ENCODE data around the gene PPARG. TPM values are rescaled to one million over a fixed set of nuclear protein-coding genes. Genes with fewer than 3 reads are reported as not detected.

PPARG gene
- total RNA-seq, 1 donor from 2014 or later: 80.7 TPM

DNA sequence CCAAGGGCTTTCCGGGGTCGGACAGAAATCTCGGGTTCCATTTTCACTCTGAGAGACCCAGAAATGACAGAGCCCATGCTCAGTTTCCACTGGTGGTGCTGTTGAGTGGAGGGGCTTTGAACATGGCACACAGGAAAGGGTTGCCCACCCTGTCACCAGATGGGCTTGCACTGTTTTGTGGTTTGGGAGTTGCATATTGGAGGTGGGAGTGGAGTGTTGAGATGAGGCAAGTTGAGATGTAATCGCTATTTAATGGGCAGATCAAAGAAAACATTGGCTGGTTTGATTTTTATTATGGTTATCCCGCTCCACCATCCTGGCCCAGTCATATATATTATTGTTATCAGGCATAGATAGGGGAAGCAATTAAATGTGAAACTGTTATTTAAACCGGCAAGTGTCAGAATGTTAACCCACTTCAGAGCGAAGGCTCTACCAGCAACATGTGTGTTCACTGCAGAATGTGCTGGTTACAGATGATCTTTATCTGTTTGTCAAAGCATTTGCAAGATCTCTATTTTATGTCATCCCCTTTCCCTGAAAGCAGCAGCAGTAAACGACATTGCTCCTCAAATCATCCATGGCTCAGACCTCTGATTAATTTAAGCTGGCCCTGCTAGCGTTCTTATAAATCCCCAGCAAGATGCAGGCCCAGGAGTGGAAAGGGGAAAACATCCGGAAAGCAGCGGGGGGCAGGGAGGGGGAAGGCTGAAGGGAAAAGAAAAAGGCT, 137.1 kb downstream of the PPARG start:
- Histone ChIP-seq H3K4me1 (peaks cover 23% of the 10 kb centered on the region), H3K9me3 (no peaks in the 10 kb centered on the region), H3K36me3 (no peaks in the 10 kb centered on the region), H3K27me3 (no peaks in the 10 kb centered on the region), H3K4me3 (no peak overlapping the region), H3K27ac (no peak overlapping the region)
- DNase-seq (no peak), ATAC-seq (no peak)
- TF ChIP-seq, protein P1, sequence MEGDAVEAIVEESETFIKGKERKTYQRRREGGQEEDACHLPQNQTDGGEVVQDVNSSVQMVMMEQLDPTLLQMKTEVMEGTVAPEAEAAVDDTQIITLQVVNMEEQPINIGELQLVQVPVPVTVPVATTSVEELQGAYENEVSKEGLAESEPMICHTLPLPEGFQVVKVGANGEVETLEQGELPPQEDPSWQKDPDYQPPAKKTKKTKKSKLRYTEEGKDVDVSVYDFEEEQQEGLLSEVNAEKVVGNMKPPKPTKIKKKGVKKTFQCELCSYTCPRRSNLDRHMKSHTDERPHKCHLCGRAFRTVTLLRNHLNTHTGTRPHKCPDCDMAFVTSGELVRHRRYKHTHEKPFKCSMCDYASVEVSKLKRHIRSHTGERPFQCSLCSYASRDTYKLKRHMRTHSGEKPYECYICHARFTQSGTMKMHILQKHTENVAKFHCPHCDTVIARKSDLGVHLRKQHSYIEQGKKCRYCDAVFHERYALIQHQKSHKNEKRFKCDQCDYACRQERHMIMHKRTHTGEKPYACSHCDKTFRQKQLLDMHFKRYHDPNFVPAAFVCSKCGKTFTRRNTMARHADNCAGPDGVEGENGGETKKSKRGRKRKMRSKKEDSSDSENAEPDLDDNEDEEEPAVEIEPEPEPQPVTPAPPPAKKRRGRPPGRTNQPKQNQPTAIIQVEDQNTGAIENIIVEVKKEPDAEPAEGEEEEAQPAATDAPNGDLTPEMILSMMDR (IDR thresholded peaks at IDR 0.05): no peak
- intact Hi-C loops (cut with DNase I): no loop called here

DNA sequence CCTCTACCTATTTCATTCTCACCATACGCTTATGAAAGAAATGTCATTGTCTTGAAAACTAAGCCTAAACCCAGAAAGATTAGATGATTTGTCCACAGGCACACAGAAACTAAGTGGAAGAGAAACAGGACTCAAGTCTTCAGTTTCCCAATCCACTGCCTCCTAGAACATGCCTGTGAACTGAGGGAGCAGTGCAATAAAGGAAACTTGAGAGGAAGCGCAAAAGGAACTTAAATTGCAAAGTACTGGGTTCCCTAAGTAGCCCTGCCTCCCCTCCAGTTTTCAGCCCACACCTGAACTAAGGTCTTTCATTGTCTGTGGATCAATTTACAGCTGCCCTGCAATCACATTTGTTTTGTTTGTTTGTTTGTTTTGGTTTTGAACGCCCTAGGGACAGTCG, 138.7 kb downstream of the PPARG start:
- peak; percentile 71 for ATAC-seq
- Histone ChIP-seq H3K4me1 (peaks cover 23% of the 10 kb centered on the region), H3K27ac (no peak overlapping the region)

DNA sequence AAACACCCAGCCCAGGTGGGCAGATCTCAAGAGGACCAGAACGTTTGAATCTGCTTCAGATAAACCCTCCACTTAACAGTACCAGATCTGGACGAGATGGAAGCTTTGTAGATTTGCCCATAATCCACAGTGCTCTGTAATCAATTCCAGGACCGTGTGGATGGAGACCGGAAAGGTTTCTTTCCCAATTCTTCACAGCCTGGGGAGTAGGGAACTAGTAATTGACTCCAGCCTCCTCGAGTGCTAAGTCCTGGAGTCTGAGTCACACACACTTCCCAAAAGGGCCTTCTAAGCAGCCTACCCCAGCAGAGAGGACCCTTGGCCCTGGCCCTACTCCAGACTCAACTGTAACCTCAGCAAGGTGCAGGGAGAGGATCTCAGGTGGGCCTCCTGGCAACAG, 139.3 kb downstream of the PPARG start:
- intact Hi-C loops (cut with DNase I): no loop called here
- no peaks in the 10 kb centered on the region for H3K36me3 ChIP-seq
- no peaks in the 10 kb centered on the region for H3K27me3 ChIP-seq
- H3K9me3 ChIP-seq: no peaks in the 10 kb centered on the region
- DNase-seq (no peak), ATAC-seq (peak; percentile 49)
- no peak overlapping the region for H3K27ac ChIP-seq
- TF ChIP-seq, protein P1 (IDR thresholded peaks at IDR 0.05): no peak
- peaks cover 22% of the 10 kb centered on the region for H3K4me1 ChIP-seq
- H3K4me3 ChIP-seq: no peak overlapping the region

More for the DNA sequence above, 138.7 kb downstream of the PPARG start:
- H3K36me3 ChIP-seq: no peaks in the 10 kb centered on the region
- intact Hi-C loops (cut with DNase I): no loop called here
- H3K4me3 ChIP-seq: no peak overlapping the region
- H3K27me3 ChIP-seq: no peaks in the 10 kb centered on the region
- no peak for DNase-seq
- TF ChIP-seq, protein P1 (IDR thresholded peaks at IDR 0.05): no peak
- H3K9me3 ChIP-seq: no peaks in the 10 kb centered on the region

DNA sequence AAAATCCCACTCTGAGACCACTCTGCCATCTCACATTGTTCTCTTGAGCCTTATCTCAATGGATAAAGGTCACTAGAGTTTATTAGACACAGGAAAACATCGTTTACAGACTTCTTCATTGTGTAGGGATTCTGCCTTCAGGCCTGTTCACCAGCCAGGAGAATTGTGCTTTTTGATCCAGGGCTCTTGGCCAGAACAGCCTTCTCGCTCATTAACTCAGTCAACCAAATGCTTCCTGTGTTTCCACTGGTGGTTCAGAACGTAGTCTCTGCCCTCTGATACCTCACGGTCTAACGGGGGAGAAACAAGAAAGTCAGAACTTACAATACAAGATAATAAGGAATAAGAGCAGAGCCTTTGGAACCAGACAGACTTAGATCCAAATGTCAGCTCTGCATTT, 141.2 kb downstream of the PPARG start:
- no peak for DNase-seq
- ATAC-seq: no peak
- Histone ChIP-seq H3K4me1 (peaks cover 7% of the 10 kb centered on the region), H3K27me3 (no peaks in the 10 kb centered on the region), H3K36me3 (no peaks in the 10 kb centered on the region), H3K4me3 (no peak overlapping the region), H3K27ac (no peak overlapping the region), H3K9me3 (no peaks in the 10 kb centered on the region)
- intact Hi-C loops (cut with DNase I): no loop called here
- TF ChIP-seq, protein P1 (IDR thresholded peaks at IDR 0.05): no peak

DNA sequence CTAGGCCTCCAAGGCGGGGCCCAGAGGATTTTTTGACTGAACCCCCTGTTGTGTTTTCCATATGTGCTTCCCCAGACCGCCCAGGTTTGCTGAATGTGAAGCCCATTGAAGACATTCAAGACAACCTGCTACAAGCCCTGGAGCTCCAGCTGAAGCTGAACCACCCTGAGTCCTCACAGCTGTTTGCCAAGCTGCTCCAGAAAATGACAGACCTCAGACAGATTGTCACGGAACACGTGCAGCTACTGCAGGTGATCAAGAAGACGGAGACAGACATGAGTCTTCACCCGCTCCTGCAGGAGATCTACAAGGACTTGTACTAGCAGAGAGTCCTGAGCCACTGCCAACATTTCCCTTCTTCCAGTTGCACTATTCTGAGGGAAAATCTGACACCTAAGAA, 145.0 kb downstream of the PPARG start:
- Histone ChIP-seq H3K4me3 (no peak overlapping the region), H3K36me3 (no peaks in the 10 kb centered on the region), H3K27ac (no peak overlapping the region), H3K4me1 (peaks cover 7% of the 10 kb centered on the region), H3K27me3 (no peaks in the 10 kb centered on the region), H3K9me3 (no peaks in the 10 kb centered on the region)
- ATAC-seq (no peak), DNase-seq (no peak)
- TF ChIP-seq, protein P1 (IDR thresholded peaks at IDR 0.05): no peak
- intact Hi-C loops (cut with DNase I): no loop called here

All from upper lobe of right lung (tissue), 1 donor.